GM12864 (cell line): ENCODE measurements around the gene S100A5.

Source experiments
- DNase-seq: peaks from one replicate; pipeline ENCODE4 v3.0.0-alpha.2; 2011; ENCODE audit warnings: low read depth
- H3K4me3 ChIP-seq: 2 replicates; pipeline ENCODE4 v1.5.1; 2011; ENCODE audit warnings: mild to moderate bottlenecking, low read depth, low read length, control low read depth
- CTCF ChIP-seq: IDR thresholded peaks from 2 replicates; pipeline ENCODE4 v1.5.1; 2011; ENCODE audit warnings: low read depth, mild to moderate bottlenecking, moderate library complexity, low read length, control low read depth, inconsistent platforms; ENCODE audit errors: missing control alignments

Gene S100A5

GRCh38 chr1:153571706-153572105 is 31.0 kb upstream of the S100A5 start:
- no peak for DNase-seq
- TF ChIP-seq CTCF, result no peak
- no peak overlapping the region for H3K4me3 ChIP-seq

GRCh38 chr1:153570874-153571273 is 30.1 kb upstream of the S100A5 start:
- no peak for TF ChIP-seq CTCF
- no peak for DNase-seq

GRCh38 chr1:153569465-153569864 is 28.7 kb upstream of the S100A5 start:
- DNase-seq, result no peak
- H3K4me3 ChIP-seq, result no peak overlapping the region
- TF ChIP-seq CTCF, result no peak

More at GRCh38 chr1:153570874-153571273, 30.1 kb upstream of the S100A5 start:
- no peak overlapping the region for H3K4me3 ChIP-seq

GRCh38 chr1:153568367-153569099 is 27.8 kb upstream of the S100A5 start:
- TF ChIP-seq CTCF, result peak; percentile 99
- no peak for DNase-seq
- H3K4me3 ChIP-seq, result no peak overlapping the region

GRCh38 chr1:153567621-153568366 is 27.1 kb upstream of the S100A5 start:
- H3K4me3 ChIP-seq, result no peak overlapping the region
- TF ChIP-seq CTCF, result no peak
- DNase-seq, result no peak

GRCh38 chr1:153566414-153567371 is 26.0 kb upstream of the S100A5 start:
- no peak for TF ChIP-seq CTCF
- H3K4me3 ChIP-seq, result no peak overlapping the region
- no peak for DNase-seq
